Vagina (tissue), 2 donors: ENCODE results near the gene NPC1L1.

Source experiments
- POLR2AphosphoS5 ChIP-seq, 2 donors: sonication (generic); formaldehyde crosslinking; IDR thresholded peaks; one replicate each; pipeline ENCODE4 v1.9.0; 2017; ENCODE audit warnings: antibody characterized with exemption in 2 of 2, mild to moderate bottlenecking in 2 of 2, low read depth in 1 of 2; ENCODE audit not compliant: insufficient read depth in 1 of 2
- TF ChIP-seq, protein P1 (sequence below), 3 experiments: fragments of 450-650 bp in 2 of 3; fragments of 200-600 bp in 1 of 3; sonication (generic) in 1 of 3; IDR thresholded peaks; one replicate each; pipeline ENCODE4 v1.5.1; 2017 to 2019; ENCODE audit warnings: antibody characterized with exemption in 3 of 3, mild to moderate bottlenecking in 2 of 3, moderate library complexity in 2 of 3

- TF ChIP-seq POLR2AphosphoS5 (IDR thresholded peaks at IDR 0.05; ENCODE audit: insufficient read depth in 1 of 2, low read depth in 1 of 2): peak; percentile 96 to 98
- TF ChIP-seq, protein P1, sequence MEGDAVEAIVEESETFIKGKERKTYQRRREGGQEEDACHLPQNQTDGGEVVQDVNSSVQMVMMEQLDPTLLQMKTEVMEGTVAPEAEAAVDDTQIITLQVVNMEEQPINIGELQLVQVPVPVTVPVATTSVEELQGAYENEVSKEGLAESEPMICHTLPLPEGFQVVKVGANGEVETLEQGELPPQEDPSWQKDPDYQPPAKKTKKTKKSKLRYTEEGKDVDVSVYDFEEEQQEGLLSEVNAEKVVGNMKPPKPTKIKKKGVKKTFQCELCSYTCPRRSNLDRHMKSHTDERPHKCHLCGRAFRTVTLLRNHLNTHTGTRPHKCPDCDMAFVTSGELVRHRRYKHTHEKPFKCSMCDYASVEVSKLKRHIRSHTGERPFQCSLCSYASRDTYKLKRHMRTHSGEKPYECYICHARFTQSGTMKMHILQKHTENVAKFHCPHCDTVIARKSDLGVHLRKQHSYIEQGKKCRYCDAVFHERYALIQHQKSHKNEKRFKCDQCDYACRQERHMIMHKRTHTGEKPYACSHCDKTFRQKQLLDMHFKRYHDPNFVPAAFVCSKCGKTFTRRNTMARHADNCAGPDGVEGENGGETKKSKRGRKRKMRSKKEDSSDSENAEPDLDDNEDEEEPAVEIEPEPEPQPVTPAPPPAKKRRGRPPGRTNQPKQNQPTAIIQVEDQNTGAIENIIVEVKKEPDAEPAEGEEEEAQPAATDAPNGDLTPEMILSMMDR (IDR thresholded peaks at IDR 0.05): peak in 1 of 3 experiments; percentile 6
Observed at GRCh38 chr7:44581879-44582603, 40.9 kb upstream of the NPC1L1 start, which contains the start of gene TMED4.
